Stimulated activated CD8-positive, alpha-beta memory T cell treated with anti-CD3 and anti-CD28 coated beads, Interleukin-15, amount 100 ng/mL, for 4 hours (primary cell): ENCODE measurements around the gene TMEM135.
"Not testable (repeated sequence)": the region's sequence is repeated elsewhere in the genome, so short reads cannot be mapped to it uniquely, and the experiment has no call there.

Experiments used
- DNase-seq, 2 donors: peaks; one replicate each; pipeline ENCODE4 v3.0.0-alpha.2; 2020; ENCODE audit warnings: low read depth in 2 of 2

Gene TMEM135

DNA sequence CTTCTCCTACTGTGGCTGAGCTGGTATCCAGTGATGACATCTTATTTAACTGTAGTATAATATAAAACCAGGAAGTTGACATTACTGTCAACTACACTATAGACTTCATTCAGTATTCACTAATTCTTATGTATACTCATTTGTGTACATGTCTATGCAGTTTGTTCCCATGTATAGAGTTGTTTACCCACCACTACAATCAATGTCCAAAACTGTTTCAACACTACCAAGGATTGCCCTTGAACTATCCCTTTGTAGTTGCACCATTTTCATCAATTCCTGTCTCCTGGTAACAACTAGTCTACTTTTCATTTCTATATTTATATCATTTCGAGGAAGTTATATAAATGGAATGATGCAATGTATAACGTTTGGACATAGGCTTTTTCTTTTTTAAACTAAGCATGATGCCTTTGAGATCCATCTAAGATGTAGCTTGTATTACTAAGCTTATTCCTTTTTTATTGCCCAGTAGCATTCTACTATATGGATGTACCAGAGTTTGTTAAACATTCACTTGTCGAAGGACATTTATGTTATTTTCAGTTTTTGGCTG, 39.2 kb downstream of the TMEM135 start:
- no peak for DNase-seq

DNA sequence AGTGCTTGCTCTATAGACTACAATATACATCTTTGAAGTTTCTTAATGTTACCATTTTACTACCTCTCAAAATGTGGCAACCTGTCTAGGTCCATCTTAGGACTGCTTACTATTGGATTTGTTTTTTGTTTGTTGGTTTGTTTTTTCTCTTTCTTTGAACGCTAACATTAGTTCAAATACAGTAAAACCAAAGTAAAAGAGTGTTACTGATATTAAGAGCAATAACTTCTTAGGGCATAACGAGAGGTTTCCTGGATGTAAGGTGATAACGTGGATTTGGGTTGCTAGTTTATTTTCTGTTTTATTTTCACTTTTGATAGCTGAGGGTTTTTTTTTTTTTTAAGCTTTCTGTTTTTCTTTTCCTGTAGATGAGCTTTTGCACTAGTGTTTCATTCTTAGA, 43.6 kb downstream of the TMEM135 start:
- no peak for DNase-seq

DNA sequence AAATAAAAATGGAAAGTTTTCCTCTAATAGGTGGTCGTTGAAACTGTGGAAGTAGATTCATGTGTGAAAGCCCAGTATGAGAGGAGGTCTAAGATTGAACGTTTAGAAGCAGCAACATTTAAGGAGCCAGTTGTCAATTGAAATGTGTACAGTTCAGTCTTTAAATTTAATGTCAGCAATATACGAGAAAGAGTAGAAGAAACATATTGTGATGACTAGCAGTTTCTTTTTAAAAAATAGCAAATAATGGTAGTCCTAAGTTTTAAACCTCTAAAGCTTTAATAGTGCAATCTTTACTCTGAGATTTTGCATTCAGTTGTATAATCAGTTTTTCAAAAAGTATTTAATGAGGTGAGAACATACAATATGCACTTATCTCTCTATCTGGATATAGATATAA, 44.9 kb downstream of the TMEM135 start:
- no peak for DNase-seq

DNA sequence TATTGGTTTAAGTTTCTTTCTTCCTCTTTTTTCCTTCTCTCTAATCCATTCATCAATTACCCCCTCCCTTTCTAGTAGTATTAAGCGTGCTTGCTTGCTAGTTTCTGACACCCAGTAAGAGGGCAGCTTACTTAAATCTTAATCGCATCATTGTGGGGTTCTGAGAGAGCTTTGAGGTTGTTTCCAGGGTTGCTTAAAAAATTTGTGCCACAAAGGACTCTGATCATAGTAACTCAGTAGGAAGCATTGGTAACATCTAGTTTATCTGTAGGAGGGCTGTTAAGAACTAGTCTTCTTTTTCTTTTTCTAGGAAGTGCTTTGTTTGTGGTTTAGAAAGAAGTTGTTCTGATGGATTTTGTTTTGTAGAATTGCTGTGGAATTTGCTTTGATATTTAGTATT, 45.3 kb downstream of the TMEM135 start:
- DNase-seq = no peak

DNA sequence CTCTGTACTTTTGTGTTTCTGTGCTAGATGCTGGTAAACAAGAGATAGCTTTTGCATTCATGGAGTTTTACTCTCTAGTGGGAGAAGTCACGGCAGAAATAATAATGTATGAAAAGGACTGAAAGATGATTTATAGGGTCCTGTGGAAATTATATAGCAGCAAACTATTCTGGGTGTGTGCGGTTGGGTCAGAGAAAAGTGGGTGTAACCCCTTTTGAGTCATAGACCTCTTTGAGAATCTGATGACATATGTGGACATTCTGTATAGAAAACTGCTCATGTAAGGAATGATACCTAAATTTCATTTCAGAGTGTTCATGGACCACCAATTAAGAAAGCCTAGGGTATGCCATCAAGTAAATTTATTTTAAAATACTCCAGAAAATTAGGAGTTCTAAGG, 54.4 kb downstream of the TMEM135 start:
- DNase-seq = no peak

DNA sequence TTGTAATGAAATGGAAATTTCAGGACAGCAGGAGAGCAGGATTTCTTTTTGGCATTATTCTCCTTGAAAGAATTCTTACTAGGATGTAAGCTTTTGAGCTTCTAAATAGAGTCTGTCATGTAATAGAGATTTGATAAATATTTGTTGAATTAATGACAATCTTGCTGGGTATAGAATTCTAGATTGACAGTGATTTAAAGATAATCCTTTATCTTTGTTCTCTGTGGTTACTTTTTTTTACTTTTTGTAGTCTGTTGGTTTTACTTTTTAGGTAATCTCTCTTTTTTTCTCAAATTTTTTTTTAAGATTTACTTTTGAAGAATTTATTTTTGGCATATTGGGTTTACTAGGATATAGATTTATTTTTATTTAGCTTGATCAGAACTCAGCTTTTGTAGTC, 54.8 kb downstream of the TMEM135 start:
- no peak for DNase-seq

DNA sequence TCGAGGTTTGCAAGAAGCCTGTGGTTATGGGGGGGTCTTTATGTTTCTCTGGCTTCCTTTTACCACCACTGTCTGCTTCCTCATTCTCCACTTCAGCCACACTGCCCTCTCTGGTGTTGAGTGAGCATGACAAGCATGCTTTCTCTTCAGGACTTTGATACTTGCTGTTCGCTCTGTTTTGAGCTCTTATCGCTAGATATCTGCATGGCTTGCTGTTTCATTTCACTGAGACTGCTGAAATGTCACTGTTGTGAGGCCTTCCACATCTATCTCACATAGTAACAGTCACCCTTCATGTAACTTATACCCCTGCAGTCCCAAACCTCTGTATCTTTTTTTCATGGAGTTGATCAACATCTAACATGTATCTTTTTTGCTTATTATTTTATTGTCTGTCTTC, 59.8 kb downstream of the TMEM135 start:
- peak in 1 of 2 donors; percentile 11 for DNase-seq

DNA sequence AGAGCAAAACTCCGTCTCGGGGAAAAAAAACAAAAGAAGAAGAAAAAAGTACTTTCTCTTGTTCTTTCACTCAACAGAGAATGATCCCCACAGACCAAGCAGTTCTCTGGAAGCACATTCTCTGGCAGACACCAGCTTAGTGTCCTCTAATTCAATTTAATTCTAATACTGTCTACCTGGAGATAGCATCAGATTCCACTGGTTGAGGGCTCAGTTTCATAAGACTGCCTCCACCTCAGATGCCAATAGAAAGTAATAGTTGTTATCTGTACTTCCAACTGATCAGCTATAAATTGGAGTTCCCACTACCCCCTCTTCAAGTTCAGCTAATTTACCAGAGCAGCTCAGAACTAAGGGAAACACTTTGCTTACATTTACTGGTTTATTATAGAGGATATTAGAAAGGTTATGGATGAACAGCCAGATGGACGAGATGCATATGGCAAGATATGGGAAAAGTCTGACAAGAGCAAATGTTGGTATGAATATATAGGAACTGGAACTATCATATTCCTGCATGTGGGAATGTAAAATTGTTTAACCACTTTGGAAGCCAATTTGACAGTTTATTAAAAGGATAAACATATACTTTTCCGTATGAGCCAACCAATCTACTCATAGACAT, 64.3 kb downstream of the TMEM135 start:
- DNase-seq = no peak

DNA sequence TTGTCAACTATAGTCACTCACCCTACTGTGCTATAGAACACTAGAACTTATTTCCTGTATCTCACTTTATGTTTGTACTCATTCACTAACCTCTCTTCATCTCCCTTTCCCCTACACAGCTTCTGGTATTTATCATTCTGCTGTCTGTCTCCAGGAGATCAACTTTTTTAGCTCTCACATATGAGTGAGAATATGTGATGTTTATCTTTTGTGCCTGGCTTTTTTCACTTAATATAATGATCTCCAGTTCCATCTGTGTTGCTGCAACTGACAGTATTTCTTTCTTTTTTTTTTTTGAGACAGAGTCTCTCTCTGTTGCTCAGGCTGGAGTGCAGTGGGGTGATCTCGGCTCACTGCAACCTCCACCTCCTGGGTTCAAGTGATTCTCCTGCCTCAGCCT, 68.1 kb downstream of the TMEM135 start:
- not testable (repeated sequence) for DNase-seq

DNA sequence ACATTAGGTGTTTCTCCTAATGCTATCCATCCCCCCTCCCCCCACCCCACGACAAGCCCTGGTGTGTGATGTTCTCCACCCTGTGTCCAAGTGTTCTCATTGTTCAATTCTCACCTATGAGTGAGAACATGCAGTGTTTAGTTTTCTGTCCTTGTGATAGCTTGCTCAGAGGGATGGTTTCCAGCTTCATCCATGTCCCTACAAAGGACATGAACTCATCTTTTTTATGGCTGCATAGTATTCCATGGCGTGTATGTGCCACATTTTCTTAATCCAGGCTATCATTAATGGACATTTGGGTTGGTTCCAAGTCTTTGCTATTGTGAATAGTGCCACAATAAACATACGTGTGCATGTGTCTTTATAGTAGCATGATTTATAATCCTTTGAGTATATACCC, 69.6 kb downstream of the TMEM135 start:
- DNase-seq = not testable (repeated sequence)

DNA sequence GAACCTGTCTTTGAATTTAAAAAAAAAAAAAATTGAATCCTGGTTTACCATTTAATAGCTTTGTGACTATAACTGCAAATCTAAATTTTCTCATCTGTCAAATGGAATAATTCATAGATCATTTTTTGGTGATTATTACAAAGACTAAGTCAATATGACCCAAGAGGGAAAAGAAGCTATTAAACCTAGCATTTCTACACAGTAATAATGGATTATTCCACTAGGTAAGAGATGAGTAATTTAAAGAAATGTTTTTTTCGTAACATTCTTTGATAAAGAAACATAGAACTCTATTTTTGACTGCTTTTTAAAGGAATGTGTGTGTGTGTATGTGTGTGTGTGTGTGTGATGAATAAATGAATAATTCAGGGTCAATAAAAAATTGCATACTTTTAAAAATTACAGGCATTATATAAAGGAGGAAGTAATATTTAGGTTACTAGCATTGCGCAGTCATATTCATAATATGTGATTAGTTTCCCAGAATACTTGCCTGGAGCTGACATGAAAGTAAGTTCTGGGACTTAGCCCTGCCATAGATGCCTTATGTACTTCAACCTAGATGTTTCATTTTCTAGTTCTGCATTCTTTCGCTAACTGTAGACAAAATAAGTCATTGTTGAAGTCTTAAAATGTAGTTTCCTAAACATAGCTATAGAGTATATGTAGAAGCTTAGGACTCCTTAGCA, 72.9 kb downstream of the TMEM135 start:
- no peak for DNase-seq

DNA sequence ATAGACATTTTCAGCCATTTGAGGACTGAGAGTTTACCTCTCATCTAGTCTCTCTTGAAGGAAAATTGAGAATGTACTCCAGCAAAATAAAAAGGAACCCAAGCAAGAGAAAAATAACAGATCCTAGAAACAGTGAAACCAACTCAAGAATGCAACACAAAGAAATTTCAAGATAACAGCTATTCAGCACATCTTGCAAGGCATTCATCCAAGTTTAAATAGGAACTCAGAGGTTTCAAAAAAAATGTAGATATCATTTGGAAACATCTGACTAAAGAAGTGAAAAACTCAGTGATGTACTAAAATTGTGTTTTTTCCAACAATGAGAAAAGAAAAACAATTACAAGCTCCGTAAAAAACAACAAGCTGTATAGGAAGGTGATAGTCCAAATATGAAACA, 76.4 kb downstream of the TMEM135 start:
- DNase-seq = no peak

DNA sequence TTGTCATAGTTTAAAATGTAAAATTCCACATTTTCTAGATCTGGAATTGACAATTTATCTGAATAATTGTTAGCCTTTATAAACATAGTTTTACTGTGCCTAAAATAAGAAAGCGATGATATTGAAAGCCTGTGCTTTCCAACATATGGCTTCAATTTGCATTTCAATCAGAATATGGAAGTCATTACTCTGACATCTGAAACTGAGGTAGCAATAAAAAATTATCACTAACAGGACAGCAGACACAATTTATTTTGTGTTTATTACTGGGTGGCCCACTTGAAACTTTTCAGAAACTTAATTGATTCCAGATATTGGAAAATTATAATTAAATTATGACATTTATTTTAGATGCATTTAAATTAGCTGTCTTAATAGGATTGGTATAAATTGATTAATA, 78.5 kb downstream of the TMEM135 start:
- no peak for DNase-seq

DNA sequence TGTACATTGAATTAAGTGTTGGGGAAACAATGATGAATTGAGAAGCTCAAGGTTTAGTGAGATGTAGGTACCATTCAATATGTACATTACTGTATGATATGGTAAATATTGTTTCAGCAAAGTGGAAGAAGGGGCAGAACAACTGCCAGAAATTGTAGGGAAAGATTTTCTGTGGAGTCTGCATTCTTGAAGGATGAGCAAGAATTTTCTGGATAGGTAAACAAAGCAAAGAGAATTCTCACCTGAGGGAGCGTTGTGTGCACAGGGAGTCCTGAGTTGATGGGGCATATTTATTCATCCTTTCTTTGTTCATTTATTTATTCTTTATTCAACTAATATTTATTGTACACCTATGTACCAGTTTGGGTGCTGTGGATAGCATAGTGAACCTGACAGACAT, 83.2 kb downstream of the TMEM135 start:
- DNase-seq = no peak

DNA sequence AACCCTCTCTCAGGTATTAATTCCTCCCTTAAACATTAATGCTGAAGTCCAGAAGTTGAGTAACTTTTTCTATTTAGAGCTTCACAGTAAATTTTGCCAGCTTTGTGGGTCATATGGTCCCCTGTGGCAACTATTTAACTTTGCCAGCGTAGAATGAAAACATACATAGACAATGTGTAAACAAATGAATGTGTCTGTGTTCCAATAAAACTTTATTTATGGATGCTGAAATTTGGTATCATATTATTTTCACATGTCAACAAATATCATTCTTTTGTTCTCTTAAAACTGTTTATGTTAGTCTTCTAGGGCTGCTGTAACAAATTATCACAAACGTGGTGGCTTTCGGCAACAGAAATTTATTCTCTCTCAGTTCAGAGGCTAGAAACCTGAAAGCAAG, 85.1 kb downstream of the TMEM135 start:
- DNase-seq = no peak

DNA sequence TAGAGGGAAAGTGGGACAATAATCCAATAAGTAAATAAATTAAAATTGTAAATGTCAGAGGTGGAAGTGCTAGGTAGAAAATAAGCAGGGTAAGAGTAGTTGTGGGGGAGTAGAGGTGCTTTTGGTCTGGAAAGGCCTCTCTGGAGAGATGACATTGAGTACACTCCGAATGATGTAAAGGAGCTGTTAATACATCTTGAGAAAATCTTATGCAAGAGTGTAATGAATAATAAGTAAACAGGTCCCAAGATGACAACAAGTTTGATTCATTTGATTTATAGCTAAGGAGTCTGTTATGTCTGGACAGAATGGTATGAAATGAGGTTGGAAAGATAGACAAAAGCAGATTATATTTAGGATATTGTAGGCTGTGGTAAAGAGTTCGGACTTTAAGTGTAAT, 87.5 kb downstream of the TMEM135 start:
- DNase-seq = no peak

DNA sequence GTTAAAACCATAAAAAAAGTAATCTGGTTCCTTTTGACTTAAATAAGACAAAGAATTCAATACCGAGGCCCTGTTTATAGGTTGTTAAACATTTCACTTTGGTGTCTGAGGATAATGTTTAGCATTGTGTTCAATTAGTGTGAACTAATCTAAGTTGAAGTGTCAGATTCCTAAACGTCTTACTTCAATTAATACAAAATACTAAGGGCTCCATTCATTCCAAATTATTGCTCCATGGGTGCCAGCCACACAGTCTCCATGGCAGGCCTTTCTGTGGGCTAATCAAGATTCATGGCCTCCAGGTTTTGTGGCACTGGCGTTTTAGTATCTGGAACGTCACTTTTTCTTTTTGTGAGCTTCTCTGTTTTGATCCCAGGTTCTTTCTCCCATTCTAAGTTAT, 89.4 kb downstream of the TMEM135 start:
- DNase-seq = no peak

DNA sequence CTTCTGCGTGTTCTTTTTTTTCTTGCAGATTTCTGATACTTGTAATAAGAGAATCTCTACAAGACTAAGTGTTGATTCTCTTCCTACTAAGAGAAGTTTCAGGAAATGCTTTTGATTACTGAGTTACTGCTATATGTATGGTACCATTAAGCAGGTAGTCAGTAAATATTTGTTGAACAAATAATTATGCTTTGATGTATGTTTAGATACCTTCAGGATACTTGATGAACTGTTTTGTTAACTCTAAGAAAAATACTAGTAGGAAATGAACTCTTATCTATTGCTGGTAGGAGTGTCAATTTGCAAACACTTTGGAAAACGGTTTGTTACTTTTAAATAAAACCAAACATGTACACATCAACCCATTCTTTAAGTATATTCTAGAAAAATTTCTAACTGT, 90.6 kb downstream of the TMEM135 start:
- no peak for DNase-seq

DNA sequence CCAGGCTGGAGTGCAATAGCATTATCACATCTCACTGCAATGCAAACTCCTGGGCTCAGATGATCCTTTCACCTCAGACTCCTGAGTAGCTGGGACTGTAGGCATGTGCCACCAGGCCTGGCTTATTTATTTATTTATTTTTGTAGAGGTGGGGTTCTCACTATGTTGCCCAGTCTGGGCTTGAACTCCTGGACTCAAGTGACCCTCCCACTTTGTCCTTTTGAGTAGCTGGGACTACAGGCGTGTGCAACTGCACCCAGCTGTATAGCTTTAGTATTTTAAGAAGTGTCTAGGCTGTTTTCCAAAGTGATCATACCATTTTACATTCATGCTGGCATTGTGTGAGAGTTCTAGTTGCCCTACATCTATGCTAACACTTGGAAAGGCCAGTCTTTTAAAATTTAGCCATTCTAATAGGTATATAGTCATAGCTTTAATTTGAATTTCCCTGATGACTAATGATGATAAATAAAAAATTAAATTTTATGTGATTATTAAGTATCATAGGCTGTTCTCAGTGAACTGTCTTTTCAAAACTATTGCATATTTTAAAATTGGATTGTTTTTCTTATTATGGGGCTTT, 96.9 kb downstream of the TMEM135 start:
- DNase-seq = no peak

DNA sequence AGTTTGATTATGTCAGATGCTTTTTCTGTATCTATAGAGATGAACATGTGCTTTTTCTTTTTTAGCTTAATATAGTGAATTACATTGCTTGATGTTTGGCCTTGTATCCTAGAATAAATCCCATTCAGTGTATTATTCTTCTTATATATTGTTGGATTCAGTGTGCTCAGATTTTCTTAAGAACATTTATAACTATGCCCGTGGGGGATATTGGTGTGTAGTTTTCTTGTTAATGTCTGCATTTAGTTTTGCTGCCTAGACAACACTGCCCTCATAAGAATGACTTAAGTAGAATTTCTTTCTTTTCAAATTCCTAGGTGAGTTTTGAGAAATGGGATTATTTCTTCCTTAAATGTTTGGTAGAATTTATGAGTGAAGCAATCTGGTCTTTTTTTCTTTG, 98.5 kb downstream of the TMEM135 start:
- no peak for DNase-seq

DNA sequence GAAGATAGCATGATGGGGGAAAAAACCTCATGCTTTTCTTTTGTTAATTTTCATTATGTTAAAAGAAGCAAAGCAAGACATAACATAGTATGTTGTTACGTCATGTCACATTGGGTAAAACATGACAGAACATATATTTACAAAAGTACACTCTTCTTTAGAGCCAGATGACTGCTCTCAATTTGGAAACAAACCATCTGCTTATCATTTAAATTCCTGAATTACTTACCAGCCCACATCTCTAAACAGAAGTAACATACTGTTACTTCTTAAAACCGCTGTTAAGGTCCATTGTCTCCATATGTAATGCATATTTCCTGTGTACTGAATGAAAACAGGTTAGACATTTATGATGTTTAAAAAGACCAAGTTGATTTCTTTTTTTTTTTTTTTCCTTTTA, 100.0 kb downstream of the TMEM135 start:
- no peak for DNase-seq

DNA sequence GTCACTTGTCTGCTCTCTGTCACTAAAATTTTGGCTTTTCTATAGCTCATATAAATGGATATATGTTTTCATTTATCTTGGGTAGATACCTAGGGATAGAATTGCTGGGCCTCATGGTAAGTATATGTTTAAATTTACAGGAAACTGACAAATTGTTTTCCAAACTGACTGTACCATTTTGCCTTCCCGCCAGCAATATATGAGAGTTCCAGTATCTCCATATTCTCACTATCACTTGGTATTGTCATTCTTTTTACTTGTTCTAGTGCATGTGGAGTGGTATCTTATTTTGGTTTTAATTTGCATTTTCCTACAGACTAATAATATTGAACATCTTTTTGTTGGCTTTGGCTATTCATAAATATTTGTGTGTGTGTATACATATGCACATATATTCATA, 101.7 kb downstream of the TMEM135 start:
- no peak for DNase-seq

DNA sequence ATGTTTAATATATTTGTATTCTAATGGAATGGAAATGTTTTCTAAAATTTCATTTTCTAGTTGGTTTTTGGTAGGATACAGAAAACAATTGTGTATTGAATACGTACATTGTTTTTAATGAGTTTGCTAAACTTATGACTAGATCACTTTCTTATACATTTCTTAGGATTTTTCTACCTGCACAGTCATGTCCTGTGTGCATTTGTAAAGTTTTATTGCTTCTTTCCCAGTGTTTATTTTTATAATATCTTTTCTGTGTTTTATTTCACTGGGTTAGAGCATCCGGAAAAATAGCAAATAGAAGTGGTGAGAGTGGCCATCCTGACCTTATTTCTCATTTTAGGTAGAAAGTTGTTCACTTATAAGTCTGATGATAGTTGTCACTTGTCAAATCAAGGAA, 103.6 kb downstream of the TMEM135 start:
- no peak for DNase-seq
